Stomach (tissue), 4 donors: Measurements from ENCODE around the gene ZFAND2B.

Experiments used
- EP300 ChIP-seq: sonication (generic); formaldehyde crosslinking; IDR thresholded peaks from one replicate; pipeline ENCODE4 v1.6.1; 2017; ENCODE audit warnings: antibody characterized with exemption
- POLR2A ChIP-seq, 4 donors: fragments of 450-650 bp; IDR thresholded peaks; one replicate each; pipeline ENCODE4 v1.6.1; 2016; ENCODE audit warnings: antibody characterized with exemption in 4 of 4, control low read depth in 2 of 4, mild to moderate bottlenecking in 1 of 4, moderate library complexity in 1 of 4
- POLR2AphosphoS5 ChIP-seq, 3 donors: sonication (generic); formaldehyde crosslinking; IDR thresholded peaks; one replicate each; pipeline ENCODE4 v1.6.1; 2016; ENCODE audit warnings: antibody characterized with exemption in 3 of 3
- TF ChIP-seq, protein P1 (sequence below), 7 experiments: fragments of 450-650 bp in 4 of 7; fragments of 200-600 bp in 3 of 7; sonication (generic) in 3 of 7; IDR thresholded peaks; one replicate each; pipeline ENCODE4 v1.5.1; 2016 to 2019; ENCODE audit warnings: antibody characterized with exemption in 7 of 7, control low read depth in 2 of 7, mild to moderate bottlenecking in 1 of 7

DNA sequence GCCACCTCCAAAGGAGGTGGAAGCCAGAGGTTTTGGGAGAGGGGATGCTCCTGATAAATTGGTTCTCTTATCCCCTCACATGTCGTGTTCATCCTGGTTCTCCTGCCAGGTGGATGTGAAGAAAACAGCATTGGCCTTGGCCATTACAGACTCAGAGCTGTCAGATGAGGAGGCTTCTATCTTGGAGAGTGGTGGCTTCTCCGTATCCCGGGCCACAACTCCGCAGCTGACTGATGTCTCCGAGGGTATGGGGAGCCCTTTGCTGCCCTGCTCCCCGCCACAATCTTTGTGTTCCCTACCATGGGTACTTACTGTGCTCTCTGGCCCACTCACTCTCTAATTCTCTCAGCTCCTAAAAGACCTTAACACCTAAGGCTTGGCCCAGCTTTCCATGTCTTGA lies 25.1 kb upstream of the ZFAND2B start:
- TF ChIP-seq POLR2AphosphoS5 (IDR thresholded peaks at IDR 0.05) (no peak), POLR2A (IDR thresholded peaks at IDR 0.05) (no peak), EP300 (no peak)
- TF ChIP-seq, protein P1, sequence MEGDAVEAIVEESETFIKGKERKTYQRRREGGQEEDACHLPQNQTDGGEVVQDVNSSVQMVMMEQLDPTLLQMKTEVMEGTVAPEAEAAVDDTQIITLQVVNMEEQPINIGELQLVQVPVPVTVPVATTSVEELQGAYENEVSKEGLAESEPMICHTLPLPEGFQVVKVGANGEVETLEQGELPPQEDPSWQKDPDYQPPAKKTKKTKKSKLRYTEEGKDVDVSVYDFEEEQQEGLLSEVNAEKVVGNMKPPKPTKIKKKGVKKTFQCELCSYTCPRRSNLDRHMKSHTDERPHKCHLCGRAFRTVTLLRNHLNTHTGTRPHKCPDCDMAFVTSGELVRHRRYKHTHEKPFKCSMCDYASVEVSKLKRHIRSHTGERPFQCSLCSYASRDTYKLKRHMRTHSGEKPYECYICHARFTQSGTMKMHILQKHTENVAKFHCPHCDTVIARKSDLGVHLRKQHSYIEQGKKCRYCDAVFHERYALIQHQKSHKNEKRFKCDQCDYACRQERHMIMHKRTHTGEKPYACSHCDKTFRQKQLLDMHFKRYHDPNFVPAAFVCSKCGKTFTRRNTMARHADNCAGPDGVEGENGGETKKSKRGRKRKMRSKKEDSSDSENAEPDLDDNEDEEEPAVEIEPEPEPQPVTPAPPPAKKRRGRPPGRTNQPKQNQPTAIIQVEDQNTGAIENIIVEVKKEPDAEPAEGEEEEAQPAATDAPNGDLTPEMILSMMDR (IDR thresholded peaks at IDR 0.05) = no peak
